GM12892 (cell line): ENCODE measurements around the gene ZNF277.

Source experiments
- POLR2A ChIP-seq: IDR thresholded peaks from 2 replicates; pipeline ENCODE4 v1.6.1; 2011; ENCODE audit warnings: low read depth, low read length, control low read depth
- POLR2AphosphoS5 ChIP-seq: IDR thresholded peaks from 2 replicates; pipeline ENCODE4 v1.6.1; 2011; ENCODE audit warnings: low read depth, low read length, control low read depth

GRCh38 chr7:112202816-112203215, 3.7 kb upstream of the ZNF277 start:
- TF ChIP-seq POLR2A (no peak), POLR2AphosphoS5 (no peak)
